Ishikawa (cell line): ENCODE measurements around the gene NAA50.

ENCODE experiments used
- CEBPB ChIP-seq: IDR thresholded peaks from 2 replicates; pipeline ENCODE4 v1.6.1; 2012
- RAD21 ChIP-seq: IDR thresholded peaks from 2 replicates; pipeline ENCODE4 v1.6.1; 2012; ENCODE audit warnings: low read depth
- TAF1 ChIP-seq: IDR thresholded peaks from 2 replicates; pipeline ENCODE4 v1.6.1; 2012; ENCODE audit warnings: low read depth, mild to moderate bottlenecking
- TCF12 ChIP-seq: IDR thresholded peaks from 2 replicates; pipeline ENCODE4 v1.6.1; 2012; ENCODE audit warnings: low read depth
- TF ChIP-seq, protein P1 (sequence below): IDR thresholded peaks from 2 replicates; pipeline ENCODE4 v1.6.1; 2012
- TF ChIP-seq, protein P2 (sequence below): IDR thresholded peaks from 2 replicates; pipeline ENCODE4 v1.6.1; 2012

DNA sequence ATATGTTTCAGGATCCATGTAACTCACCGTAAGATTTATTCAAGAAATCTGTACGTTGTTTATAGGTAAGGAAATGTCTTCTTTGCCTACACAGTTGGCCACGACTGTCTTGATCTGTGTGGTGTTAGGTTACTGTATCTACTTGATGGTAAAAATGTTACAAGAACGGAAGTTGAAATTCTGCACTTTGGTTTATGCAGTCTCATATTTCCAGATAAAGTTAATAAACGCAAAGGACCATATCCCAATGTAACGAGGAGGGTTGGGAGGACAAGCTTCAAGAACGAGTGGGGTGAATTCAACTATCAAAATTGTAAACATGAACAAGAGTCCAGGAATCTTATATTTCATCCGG is 50.6 kb downstream of the NAA50 start:
- TF ChIP-seq CEBPB (no peak), RAD21 (no peak), TAF1 (no peak), TCF12 (no peak)
- TF ChIP-seq, protein P1, sequence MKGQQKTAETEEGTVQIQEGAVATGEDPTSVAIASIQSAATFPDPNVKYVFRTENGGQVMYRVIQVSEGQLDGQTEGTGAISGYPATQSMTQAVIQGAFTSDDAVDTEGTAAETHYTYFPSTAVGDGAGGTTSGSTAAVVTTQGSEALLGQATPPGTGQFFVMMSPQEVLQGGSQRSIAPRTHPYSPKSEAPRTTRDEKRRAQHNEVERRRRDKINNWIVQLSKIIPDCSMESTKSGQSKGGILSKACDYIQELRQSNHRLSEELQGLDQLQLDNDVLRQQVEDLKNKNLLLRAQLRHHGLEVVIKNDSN: no peak
- TF ChIP-seq, protein P2, sequence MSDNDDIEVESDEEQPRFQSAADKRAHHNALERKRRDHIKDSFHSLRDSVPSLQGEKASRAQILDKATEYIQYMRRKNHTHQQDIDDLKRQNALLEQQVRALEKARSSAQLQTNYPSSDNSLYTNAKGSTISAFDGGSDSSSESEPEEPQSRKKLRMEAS: no peak
